HEK293T (cell line): Measurements from ENCODE around the gene ATF3.

ENCODE experiments used
- CTBP1 ChIP-seq: fragments of 450-650 bp; IDR thresholded peaks from 2 replicates; pipeline ENCODE4 v1.6.1; 2016; ENCODE audit warnings: borderline replicate concordance
- ELF4 ChIP-seq: fragments of 450-650 bp; IDR thresholded peaks from 2 replicates; pipeline ENCODE4 v1.6.1; 2017; ENCODE audit warnings: antibody characterized with exemption
- SP1 ChIP-seq: fragments of 450-650 bp; IDR thresholded peaks from 2 replicates; pipeline ENCODE4 v1.6.1; 2017
- TARDBP ChIP-seq: fragments of 450-650 bp; IDR thresholded peaks from 2 replicates; pipeline ENCODE4 v1.6.1; 2016

- TF ChIP-seq TARDBP (no peak), CTBP1 (no peak), ELF4 (no peak), SP1 (no peak)
These were observed 27.5 kb upstream of the ATF3 start for GRCh38 chr1:212581034-212581433.
